Upper lobe of left lung (tissue), 4 donors: Measurements from ENCODE around the gene SMOC1.

Source experiments
- POLR2A ChIP-seq, 4 donors: fragments of 450-650 bp; IDR thresholded peaks; one replicate each; pipeline ENCODE4 v1.5.1; 2016 to 2017; ENCODE audit warnings: antibody characterized with exemption in 4 of 4, mild to moderate bottlenecking in 2 of 4
- POLR2AphosphoS5 ChIP-seq, 2 donors: sonication (generic); formaldehyde crosslinking; IDR thresholded peaks; one replicate each; pipeline ENCODE4 v1.5.1; 2017; ENCODE audit warnings: antibody characterized with exemption in 2 of 2
- TF ChIP-seq, protein P1 (sequence below), 6 experiments: fragments of 450-650 bp in 4 of 6; fragments of 200-600 bp in 2 of 6; sonication (generic) in 2 of 6; IDR thresholded peaks; one replicate each; pipeline ENCODE4 v1.5.1; 2016 to 2019; ENCODE audit warnings: antibody characterized with exemption in 6 of 6

DNA sequence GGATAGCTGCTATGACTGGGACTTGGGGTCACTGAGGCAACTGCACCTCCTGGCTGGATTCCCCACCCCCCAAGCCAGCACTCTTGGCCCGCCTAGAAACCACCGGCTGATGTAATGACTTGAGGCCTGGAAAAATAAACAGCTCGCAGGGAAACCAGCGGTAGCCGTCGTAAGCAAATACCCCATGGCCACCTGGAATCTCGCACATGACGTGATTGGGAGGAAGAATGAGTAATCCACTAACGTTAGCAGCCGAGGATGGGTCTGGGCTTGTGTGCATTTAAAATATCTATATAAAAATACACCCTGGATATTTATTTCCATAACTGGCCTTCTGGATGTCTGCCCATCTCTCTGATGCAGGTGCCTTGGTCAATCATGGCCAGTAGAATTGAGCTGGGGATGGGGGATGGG is 120.1 kb downstream of the SMOC1 start:
- TF ChIP-seq, protein P1, sequence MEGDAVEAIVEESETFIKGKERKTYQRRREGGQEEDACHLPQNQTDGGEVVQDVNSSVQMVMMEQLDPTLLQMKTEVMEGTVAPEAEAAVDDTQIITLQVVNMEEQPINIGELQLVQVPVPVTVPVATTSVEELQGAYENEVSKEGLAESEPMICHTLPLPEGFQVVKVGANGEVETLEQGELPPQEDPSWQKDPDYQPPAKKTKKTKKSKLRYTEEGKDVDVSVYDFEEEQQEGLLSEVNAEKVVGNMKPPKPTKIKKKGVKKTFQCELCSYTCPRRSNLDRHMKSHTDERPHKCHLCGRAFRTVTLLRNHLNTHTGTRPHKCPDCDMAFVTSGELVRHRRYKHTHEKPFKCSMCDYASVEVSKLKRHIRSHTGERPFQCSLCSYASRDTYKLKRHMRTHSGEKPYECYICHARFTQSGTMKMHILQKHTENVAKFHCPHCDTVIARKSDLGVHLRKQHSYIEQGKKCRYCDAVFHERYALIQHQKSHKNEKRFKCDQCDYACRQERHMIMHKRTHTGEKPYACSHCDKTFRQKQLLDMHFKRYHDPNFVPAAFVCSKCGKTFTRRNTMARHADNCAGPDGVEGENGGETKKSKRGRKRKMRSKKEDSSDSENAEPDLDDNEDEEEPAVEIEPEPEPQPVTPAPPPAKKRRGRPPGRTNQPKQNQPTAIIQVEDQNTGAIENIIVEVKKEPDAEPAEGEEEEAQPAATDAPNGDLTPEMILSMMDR (IDR thresholded peaks at IDR 0.05), result no peak
- TF ChIP-seq POLR2AphosphoS5 (IDR thresholded peaks at IDR 0.05), result no peak
- TF ChIP-seq POLR2A (IDR thresholded peaks at IDR 0.05), result no peak
